Femur (tissue), 1 donor: ENCODE results near the gene RPL39.
"Not testable (repeated sequence)": the region's sequence is repeated elsewhere in the genome, so short reads cannot be mapped to it uniquely, and the experiment has no call there.

Experiments
- DNase-seq: peaks from one replicate; pipeline ENCODE4 v3.0.0-alpha.2; 2017

Gene RPL39

GRCh38 chrX:119791437-119792231 is at the start of gene RPL39:
RPL39 (minus strand) TSS chrX:119791630; CDS start chrX:119791576, 54 bp downstream.
- DNase-seq, result peak; percentile 91

DNA sequence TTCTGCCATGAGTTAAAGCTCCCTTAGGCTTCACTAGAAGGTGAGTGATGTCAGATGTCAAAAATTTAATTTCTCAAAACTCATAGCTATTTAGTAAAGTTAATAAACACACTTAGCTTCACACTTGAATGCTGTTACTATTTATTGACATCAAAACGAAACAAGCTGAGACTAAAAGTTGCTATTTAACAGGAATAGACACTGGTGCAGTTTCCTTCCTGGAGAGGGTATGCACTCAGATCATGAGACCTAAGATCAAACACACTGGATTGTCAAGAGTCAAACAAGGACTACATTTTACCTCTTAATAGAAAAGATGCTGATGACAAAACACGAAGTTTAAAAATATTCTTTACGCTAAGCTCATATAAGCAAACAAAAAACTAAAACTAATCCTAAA is 42.5 kb upstream of the RPL39 start:
- DNase-seq, result no peak

- no peak for DNase-seq
These were observed 37.0 kb upstream of the RPL39 start for GRCh38 chrX:119828446-119828845.

- no peak for DNase-seq
These were observed 35.0 kb upstream of the RPL39 start for GRCh38 chrX:119826399-119826959.

- not testable (repeated sequence) for DNase-seq
These were observed 32.8 kb upstream of the RPL39 start for GRCh38 chrX:119824221-119824620.

- not testable (repeated sequence) for DNase-seq
These were observed 30.3 kb upstream of the RPL39 start for GRCh38 chrX:119821703-119822102.

GRCh38 chrX:119817130-119817690 is 25.8 kb upstream of the RPL39 start:
- no peak for DNase-seq

GRCh38 chrX:119816300-119816699 is 24.9 kb upstream of the RPL39 start:
- DNase-seq, result no peak

- no peak for DNase-seq
These were observed 17.8 kb upstream of the RPL39 start for GRCh38 chrX:119809185-119809666.

- DNase-seq, result not testable (repeated sequence)
These were observed 17.0 kb upstream of the RPL39 start for GRCh38 chrX:119808461-119808860.

GRCh38 chrX:119802546-119802945 is 11.1 kb upstream of the RPL39 start:
- no peak for DNase-seq

DNA sequence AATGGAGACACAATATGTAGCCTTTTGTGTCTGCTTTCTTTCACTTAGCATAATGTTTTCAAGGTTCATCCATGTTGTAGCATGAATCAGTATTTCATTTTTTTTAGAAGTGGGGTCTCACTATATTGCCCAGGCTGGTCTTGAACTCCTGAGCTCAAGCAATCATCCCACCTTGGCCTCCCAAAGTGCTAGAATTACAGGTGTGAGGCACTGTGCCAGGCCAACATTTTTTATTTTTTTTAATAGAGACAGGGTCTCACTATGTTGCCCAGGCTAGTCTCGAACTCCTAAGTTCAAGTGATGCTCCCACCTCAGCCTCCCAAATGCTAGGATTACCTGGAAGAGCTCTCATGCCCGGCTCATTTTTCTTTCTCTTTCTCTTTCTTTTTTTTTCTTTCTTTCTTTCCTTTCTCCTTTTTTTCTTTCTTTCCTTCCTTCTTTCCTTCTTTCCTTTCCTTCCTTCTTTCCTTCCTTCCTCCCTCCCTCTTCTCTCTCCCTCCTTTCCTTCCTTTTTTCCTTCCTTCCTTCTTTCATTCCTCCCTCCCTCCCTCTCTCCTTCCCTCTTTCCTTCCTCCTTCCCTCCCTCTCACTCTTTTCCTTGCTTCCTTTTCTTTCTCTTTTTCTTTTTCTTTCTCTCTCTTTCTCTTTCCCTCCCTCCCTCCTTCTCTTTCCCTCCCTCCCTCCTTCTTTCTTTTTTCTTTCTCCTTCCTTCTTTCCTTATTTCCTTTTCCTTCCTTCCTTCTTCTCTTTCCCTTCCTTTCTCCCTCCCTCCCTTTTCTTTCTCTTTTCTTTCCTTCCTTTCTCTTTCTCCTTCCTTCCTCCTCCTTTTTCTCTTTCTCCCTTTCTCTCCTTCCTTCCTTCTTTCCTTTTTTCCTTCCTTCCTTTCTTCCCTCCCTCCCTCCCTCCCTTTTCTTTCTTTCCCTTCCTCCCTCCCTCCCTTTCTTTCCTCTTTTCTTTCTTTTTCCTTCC is 10.1 kb upstream of the RPL39 start:
- DNase-seq, result no peak

DNA sequence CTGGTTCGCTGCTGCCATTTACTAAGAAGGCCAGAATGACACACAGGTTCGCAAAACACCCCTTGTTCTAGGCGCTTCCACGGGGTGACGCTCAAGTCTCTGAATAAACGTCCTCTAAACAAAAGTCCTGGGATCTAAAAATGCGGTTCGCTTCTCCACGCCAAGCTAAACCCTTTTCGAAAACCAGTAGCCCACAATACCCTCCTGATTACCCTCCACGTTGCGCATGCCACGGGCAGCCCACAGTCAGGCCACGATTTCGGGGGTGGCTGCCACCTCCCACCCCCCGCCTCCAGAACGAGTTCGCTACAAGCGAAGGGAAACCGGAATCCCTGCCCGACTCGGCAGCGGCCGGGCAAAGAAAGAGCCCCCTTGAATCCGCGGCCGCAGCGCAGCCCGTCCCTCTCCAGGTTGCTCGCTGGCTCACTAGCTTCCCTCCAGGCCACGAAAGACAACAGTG is 423 bp downstream of the RPL39 start:
- DNase-seq, result peak; percentile 47

DNA sequence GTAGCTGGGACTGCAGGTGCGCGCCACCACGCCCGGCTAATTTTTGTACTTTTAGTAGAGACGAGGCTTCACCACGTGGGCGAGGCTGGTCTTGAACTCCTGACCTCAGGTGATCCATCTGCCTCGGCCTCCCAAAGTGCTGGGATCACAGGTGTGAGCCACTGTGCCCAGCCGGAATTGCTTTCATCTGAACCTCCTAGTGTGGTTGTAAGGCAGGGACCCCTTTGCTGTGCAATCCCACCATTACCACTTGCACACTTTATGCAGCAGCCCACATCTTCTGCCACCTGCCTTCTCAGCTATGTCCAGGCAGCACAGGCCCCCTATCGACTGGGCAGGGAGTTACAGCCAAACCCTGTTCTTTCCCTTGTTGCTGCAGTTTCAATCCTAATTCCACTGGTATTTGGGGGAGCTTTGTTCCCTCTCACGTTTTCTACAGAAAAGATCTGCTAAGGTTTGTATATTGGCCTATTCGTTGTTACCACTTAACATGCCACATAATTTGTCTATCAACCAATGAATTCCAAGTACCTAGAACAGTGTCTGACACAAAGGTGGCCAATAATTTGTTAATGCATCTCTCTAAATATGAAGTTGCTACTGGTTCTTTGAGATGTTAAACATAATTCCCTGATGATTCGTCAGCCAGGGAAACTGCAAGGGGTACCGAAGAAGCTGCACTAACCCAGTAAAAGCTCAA is 6.5 kb downstream of the RPL39 start:
- DNase-seq, result no peak

DNA sequence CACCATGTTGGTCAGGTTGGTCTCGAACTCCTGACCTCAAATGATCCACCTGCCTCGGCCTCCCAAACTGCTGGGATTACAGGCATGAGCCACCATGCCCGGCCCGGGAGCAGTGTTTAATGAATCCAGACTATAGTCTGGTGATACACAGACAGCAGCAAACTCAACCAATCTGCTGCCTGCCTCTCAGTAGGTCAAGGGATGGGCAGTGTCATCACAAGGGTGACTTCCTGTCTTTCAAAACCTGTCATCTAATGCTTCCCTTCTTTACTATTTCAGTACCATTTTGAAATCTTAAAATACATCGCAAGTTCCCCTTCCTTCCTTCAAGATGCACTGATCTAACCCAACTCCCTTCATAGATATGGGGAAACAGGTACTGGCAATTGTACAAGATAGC is 8.4 kb downstream of the RPL39 start:
- no peak for DNase-seq

GRCh38 chrX:119778829-119779228 is 12.6 kb downstream of the RPL39 start:
- DNase-seq, result no peak

GRCh38 chrX:119775517-119776238 is 15.8 kb downstream of the RPL39 start:
- no peak for DNase-seq

DNA sequence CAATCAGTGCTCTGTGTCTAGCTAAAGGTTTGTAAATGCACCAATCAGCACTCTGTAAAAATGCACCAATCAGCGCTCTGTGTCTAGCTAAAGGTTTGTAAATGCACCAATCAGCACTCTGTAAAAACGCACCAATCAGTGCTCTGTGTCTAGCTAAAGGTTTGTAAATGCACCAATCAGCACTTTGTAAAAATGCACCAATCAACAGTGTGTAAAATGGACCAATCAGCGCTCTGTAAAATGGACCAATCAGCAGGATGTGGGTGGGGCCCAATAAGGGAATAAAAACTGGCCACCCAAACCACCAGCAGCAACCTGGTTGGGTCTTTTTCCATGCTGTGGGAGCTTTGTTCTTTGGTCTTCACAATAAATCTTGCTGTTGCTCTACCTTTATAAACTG is 22.0 kb downstream of the RPL39 start:
- DNase-seq, result not testable (repeated sequence)

DNA sequence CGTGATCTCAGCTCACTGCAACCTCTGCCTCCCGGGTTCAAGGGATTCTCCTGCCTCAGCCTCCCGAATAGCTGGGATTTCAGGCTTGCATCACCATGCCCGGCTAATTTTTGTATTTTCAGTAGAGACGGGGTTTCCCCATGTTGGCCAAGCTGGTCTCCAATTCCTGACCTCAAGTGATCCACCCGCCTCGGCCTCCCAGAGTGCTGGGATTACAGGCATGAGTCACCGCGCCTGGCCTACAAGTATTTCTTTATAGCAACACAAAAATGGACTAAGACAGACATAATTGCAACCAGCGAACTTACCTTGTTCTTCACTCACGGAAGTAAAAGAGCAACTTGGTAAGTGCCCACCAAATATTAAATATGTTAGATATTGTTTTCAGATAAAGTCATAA is 23.0 kb downstream of the RPL39 start:
- not testable (repeated sequence) for DNase-seq

DNA sequence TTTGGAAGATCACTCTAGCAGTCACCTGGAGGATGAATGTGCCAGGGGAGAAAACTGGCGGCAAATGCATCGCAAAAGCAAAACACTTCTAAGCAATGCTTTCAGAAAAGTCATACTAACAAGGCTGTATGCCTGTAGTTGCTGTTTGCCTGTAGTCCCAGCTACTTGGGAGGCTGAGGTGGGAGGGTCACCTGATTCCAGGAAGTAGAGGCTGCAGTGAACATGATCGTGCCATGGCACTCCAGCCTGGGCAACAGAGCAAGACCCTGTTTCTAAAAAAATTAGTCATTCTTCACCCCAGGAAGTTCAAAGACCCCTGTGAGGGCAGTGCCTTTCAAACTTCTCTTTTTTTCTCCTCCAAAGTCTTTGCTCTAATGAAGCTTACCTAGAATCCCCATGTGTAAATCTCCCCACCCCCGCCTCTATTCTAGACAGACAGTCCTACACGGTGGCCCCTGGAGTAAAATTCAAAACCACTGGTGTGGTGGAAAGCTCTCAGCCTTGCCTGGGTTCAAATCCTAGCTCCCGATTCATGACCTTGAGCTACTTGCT is 27.5 kb downstream of the RPL39 start:
- no peak for DNase-seq

DNA sequence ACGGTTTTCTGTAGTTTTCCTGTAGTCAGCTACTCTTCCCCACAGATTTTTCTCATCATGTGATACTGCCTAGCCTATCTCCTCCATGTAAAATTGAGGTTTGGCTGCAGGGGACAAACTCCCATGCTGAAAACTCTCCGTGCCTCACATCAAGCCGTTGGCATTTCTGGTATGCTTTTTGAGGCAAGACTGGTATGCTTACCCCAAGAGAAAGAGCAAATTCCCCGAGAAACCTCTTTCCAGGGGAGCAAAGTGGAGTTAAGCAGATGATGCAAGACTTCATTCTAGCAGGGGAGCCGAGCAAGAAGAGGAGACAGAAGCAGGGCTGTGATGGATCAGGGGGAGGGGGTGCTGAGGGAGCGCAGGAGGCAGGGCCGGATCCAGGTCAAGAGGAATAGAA is 28.2 kb downstream of the RPL39 start:
- no peak for DNase-seq
